Esophagus muscularis mucosa (tissue), 3 donors: ENCODE data around the gene COLQ.

Experiments
- POLR2A ChIP-seq: fragments of 450-650 bp; IDR thresholded peaks from one replicate; pipeline ENCODE4 v1.6.1; 2017; ENCODE audit warnings: antibody characterized with exemption, moderate library complexity, mild to moderate bottlenecking, low read depth
- POLR2AphosphoS5 ChIP-seq, 2 donors: sonication (generic); formaldehyde crosslinking; IDR thresholded peaks; one replicate each; pipeline ENCODE4 v1.6.1; 2017; ENCODE audit warnings: antibody characterized with exemption in 2 of 2
- TF ChIP-seq, protein P1 (sequence below), 3 experiments: fragments of 200-600 bp in 2 of 3; fragments of 450-650 bp in 1 of 3; sonication (generic) in 2 of 3; IDR thresholded peaks; one replicate each; pipeline ENCODE4 v1.5.1; 2017 to 2019; ENCODE audit warnings: antibody characterized with exemption in 3 of 3, mild to moderate bottlenecking in 2 of 3, moderate library complexity in 1 of 3

DNA sequence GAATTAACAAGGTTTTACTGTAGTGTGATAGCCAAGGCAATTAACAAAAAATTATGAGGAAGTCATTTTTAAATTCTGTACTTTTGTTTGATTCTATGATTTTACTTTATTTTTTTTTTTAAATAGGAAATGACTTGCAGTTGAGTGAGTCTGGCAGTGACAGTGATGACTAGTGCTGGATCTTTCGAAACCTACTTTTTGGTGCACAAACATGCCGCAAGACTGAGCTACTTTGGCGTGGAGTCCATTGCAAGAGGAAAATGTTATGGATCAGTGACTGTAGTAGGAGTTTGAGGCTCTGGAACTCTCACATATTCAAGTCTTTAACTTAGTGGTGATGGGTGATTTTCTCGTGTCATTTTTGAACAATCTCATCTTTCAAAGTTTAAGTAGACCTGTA is 82.5 kb downstream of the COLQ start:
- TF ChIP-seq POLR2AphosphoS5 (IDR thresholded peaks at IDR 0.05), result no peak
- no peak for TF ChIP-seq POLR2A
- TF ChIP-seq, protein P1, sequence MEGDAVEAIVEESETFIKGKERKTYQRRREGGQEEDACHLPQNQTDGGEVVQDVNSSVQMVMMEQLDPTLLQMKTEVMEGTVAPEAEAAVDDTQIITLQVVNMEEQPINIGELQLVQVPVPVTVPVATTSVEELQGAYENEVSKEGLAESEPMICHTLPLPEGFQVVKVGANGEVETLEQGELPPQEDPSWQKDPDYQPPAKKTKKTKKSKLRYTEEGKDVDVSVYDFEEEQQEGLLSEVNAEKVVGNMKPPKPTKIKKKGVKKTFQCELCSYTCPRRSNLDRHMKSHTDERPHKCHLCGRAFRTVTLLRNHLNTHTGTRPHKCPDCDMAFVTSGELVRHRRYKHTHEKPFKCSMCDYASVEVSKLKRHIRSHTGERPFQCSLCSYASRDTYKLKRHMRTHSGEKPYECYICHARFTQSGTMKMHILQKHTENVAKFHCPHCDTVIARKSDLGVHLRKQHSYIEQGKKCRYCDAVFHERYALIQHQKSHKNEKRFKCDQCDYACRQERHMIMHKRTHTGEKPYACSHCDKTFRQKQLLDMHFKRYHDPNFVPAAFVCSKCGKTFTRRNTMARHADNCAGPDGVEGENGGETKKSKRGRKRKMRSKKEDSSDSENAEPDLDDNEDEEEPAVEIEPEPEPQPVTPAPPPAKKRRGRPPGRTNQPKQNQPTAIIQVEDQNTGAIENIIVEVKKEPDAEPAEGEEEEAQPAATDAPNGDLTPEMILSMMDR (IDR thresholded peaks at IDR 0.05), result no peak
